ENCODE measurements around the gene ANAPC7.

- TF ChIP-seq, protein P1, sequence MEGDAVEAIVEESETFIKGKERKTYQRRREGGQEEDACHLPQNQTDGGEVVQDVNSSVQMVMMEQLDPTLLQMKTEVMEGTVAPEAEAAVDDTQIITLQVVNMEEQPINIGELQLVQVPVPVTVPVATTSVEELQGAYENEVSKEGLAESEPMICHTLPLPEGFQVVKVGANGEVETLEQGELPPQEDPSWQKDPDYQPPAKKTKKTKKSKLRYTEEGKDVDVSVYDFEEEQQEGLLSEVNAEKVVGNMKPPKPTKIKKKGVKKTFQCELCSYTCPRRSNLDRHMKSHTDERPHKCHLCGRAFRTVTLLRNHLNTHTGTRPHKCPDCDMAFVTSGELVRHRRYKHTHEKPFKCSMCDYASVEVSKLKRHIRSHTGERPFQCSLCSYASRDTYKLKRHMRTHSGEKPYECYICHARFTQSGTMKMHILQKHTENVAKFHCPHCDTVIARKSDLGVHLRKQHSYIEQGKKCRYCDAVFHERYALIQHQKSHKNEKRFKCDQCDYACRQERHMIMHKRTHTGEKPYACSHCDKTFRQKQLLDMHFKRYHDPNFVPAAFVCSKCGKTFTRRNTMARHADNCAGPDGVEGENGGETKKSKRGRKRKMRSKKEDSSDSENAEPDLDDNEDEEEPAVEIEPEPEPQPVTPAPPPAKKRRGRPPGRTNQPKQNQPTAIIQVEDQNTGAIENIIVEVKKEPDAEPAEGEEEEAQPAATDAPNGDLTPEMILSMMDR (IDR thresholded peaks at IDR 0.05; ENCODE audit: insufficient read depth, low read length, poor library complexity, severe bottlenecking): no peak
- no peak for TF ChIP-seq EZH2phosphoT487 (conservative IDR thresholded peaks at IDR 0.05; ENCODE audit: low read length)
Measured at GRCh38 chr12:110403146-110403975, at the start of gene ANAPC7.

All from SU-DHL-6 (cell line).